DND-41 (cell line): ENCODE measurements around the gene ALG8.
"Not testable (repeated sequence)": the region's sequence is repeated elsewhere in the genome, so short reads cannot be mapped to it uniquely, and the experiment has no call there.

ENCODE experiments used
- ATAC-seq: fragments of 200-7000 bp; cut with Tn5 transposase; 3 replicates; pipeline ENCODE4 v1.9.1; 2021; ENCODE audit warnings: low read depth; ENCODE audit not compliant: insufficient read depth
- DNase-seq: peaks from one replicate; pipeline ENCODE4 v3.0.0-alpha.2; 2020
- H2AFZ ChIP-seq: 2 replicates; pipeline ENCODE4 v1.6.0; 2012; ENCODE audit warnings: low read depth, low read length
- H3K27ac ChIP-seq: 2 replicates; pipeline ENCODE4 v1.5.1; 2012; ENCODE audit warnings: low read length, inconsistent platforms
- H3K27me3 ChIP-seq: fragments of 200-600 bp; sonication (generic); 2 replicates; pipeline ENCODE4 v1.6.0; 2012; ENCODE audit warnings: low read length, mild to moderate bottlenecking, inconsistent platforms; ENCODE audit not compliant: insufficient read depth, poor library complexity
- H3K36me3 ChIP-seq: 2 replicates; pipeline ENCODE4 v1.5.1; 2012; ENCODE audit warnings: low read length, inconsistent platforms; ENCODE audit not compliant: insufficient read depth
- H3K4me1 ChIP-seq: 2 replicates; pipeline ENCODE4 v1.5.1; 2012; ENCODE audit warnings: mild to moderate bottlenecking, low read length; ENCODE audit not compliant: insufficient read depth
- H3K4me2 ChIP-seq: 2 replicates; pipeline ENCODE4 v1.6.0; 2012; ENCODE audit warnings: mild to moderate bottlenecking, moderate library complexity, low read length, inconsistent platforms; ENCODE audit not compliant: insufficient read depth
- H3K4me3 ChIP-seq, 2 experiments: fragments of 200-600 bp in 1 of 2; shearing (Covaris generic) in 1 of 2; 2 replicates each; pipeline ENCODE4 v1.5.1; 2012 to 2016; ENCODE audit warnings: inconsistent platforms in 2 of 2, low read length in 2 of 2, mild to moderate bottlenecking in 2 of 2, low read depth in 1 of 2, moderate library complexity in 1 of 2
- H3K79me2 ChIP-seq: 2 replicates; pipeline ENCODE4 v1.6.0; 2012; ENCODE audit warnings: low read length, inconsistent platforms; ENCODE audit not compliant: insufficient read depth
- H3K9ac ChIP-seq: 2 replicates; pipeline ENCODE4 v1.6.0; 2012; ENCODE audit warnings: low read depth, mild to moderate bottlenecking, inconsistent platforms, low read length, moderate library complexity
- H3K9me3 ChIP-seq: 2 replicates; pipeline ENCODE4 v1.5.1; 2012; ENCODE audit warnings: low read length, moderate library complexity, mild to moderate bottlenecking, inconsistent platforms; ENCODE audit not compliant: insufficient read depth, severe bottlenecking
- H4K20me1 ChIP-seq: 2 replicates; pipeline ENCODE4 v1.6.0; 2012; ENCODE audit warnings: low read length; ENCODE audit not compliant: insufficient read depth
- EZH2 ChIP-seq: IDR thresholded peaks from 3 replicates; pipeline ENCODE4 v1.6.1; 2012; ENCODE audit warnings: borderline replicate concordance, low read depth, mild to moderate bottlenecking, moderate library complexity, low read length, inconsistent platforms; ENCODE audit not compliant: severe bottlenecking
- TF ChIP-seq, protein P1 (sequence below): IDR thresholded peaks from 2 replicates; pipeline ENCODE4 v1.5.1; 2012; ENCODE audit warnings: borderline replicate concordance, low read length, moderate library complexity, mild to moderate bottlenecking; ENCODE audit not compliant: poor library complexity, severe bottlenecking; ENCODE audit errors: extremely low read depth

ALG8 gene

GRCh38 chr11:78094250-78094649, 45.2 kb downstream of the ALG8 start:
- Histone ChIP-seq H3K27ac (no peak overlapping the region), H3K36me3 (peaks cover 32% of the 10 kb centered on the region), H2AFZ (no peak overlapping the region), H3K9me3 (no peaks in the 10 kb centered on the region), H3K4me1 (no peaks in the 10 kb centered on the region), H3K4me2 (no peak overlapping the region), H3K27me3 (no peaks in the 10 kb centered on the region), H3K9ac (no peak overlapping the region), H3K79me2 (no peaks in the 10 kb centered on the region), H3K4me3 (no peak overlapping the region), H4K20me1 (no peaks in the 10 kb centered on the region)
- ATAC-seq (no peak), DNase-seq (no peak)
- no peak for TF ChIP-seq EZH2
- TF ChIP-seq, protein P1, sequence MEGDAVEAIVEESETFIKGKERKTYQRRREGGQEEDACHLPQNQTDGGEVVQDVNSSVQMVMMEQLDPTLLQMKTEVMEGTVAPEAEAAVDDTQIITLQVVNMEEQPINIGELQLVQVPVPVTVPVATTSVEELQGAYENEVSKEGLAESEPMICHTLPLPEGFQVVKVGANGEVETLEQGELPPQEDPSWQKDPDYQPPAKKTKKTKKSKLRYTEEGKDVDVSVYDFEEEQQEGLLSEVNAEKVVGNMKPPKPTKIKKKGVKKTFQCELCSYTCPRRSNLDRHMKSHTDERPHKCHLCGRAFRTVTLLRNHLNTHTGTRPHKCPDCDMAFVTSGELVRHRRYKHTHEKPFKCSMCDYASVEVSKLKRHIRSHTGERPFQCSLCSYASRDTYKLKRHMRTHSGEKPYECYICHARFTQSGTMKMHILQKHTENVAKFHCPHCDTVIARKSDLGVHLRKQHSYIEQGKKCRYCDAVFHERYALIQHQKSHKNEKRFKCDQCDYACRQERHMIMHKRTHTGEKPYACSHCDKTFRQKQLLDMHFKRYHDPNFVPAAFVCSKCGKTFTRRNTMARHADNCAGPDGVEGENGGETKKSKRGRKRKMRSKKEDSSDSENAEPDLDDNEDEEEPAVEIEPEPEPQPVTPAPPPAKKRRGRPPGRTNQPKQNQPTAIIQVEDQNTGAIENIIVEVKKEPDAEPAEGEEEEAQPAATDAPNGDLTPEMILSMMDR = no peak

DNA sequence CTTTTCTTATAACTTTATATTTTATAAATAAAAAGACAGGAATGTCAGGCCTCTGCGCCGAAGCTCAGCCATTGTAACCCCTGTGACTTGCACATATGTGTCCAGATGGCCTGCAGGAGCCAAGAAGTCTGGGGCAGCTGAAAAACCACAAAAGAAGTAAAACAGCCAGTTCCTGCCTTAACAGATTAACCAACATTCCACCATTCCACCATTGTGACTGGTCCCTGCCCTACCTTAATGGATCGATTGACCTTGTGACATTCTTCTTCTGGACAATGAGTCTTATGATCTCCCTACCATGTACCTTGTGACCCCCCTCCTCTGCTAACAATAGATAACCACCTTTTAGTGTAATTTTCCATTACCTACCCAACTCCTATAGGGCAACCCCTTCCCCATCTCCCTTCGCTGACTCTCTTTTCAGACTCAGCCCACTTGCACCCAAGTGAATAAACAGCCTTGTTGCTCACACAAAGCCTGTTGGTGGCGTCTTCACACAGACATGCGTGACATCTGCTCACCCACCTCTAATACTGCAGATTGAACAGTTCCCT, 52.8 kb downstream of the ALG8 start:
- not testable (repeated sequence) for H3K4me3 ChIP-seq, H3K9me3 ChIP-seq, H3K4me2 ChIP-seq, H3K9ac ChIP-seq, H3K79me2 ChIP-seq, H3K36me3 ChIP-seq, ATAC-seq, H3K27ac ChIP-seq, H2AFZ ChIP-seq, H3K4me1 ChIP-seq, H3K27me3 ChIP-seq, H4K20me1 ChIP-seq, DNase-seq

- H3K4me2 ChIP-seq = no peak overlapping the region
- no peaks in the 10 kb centered on the region for H3K36me3 ChIP-seq
- DNase-seq = no peak
- H2AFZ ChIP-seq = no peak overlapping the region
- H3K9me3 ChIP-seq = no peaks in the 10 kb centered on the region
- no peak overlapping the region for H3K9ac ChIP-seq
- ATAC-seq = no peak
- no peaks in the 10 kb centered on the region for H4K20me1 ChIP-seq
- H3K4me3 ChIP-seq = no peak overlapping the region
- H3K27ac ChIP-seq = no peak overlapping the region
- H3K27me3 ChIP-seq = no peaks in the 10 kb centered on the region
- H3K4me1 ChIP-seq = peaks cover 6% of the 10 kb centered on the region
- no peaks in the 10 kb centered on the region for H3K79me2 ChIP-seq
- TF ChIP-seq EZH2 = no peak
- TF ChIP-seq, protein P1 = no peak
Observed at GRCh38 chr11:78085972-78086371, 53.5 kb downstream of the ALG8 start.

DNA sequence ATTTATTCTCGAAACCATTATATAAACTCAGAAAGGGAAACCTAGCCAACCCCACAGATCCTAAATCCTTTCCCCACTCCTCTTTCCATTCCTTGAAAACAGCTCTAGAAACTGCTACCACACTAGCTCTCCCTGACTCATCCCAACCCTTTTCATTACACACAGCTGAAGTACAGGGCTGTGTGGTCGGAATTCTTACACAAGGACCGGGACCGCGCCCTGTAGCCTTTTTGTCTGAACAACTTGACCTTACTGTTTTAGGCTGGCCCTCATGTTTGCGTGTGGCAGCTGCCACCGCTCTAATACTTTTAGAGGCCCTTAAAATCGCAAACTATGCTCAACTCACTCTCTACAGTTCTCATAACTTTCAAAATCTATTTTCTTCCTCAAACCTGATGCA, 54.9 kb downstream of the ALG8 start:
- H3K27me3 ChIP-seq, DNase-seq, H3K9ac ChIP-seq, H3K27ac ChIP-seq, H3K36me3 ChIP-seq, ATAC-seq, H3K4me2 ChIP-seq, H3K4me3 ChIP-seq, H3K79me2 ChIP-seq, H2AFZ ChIP-seq, H3K9me3 ChIP-seq, H4K20me1 ChIP-seq: not testable (repeated sequence)
- H3K4me1 ChIP-seq = peaks cover 17% of the 10 kb centered on the region
